Body of pancreas (tissue), 4 donors: ENCODE results near the gene CSPG5.

Experiments used
- CTCF ChIP-seq, 7 experiments: fragments of 450-650 bp in 4 of 7; fragments of 200-600 bp in 3 of 7; sonication (generic) in 3 of 7; IDR thresholded peaks; one replicate each; pipeline ENCODE4 v1.5.1; 2016 to 2019; ENCODE audit warnings: antibody characterized with exemption in 7 of 7
- POLR2A ChIP-seq, 3 donors: fragments of 450-650 bp; IDR thresholded peaks; one replicate each; pipeline ENCODE4 v1.6.1; 2016; ENCODE audit warnings: antibody characterized with exemption in 3 of 3, mild to moderate bottlenecking in 2 of 3

GRCh38 chr3:47580481-47580880 is 1.8 kb upstream of the CSPG5 start:
- no peak for TF ChIP-seq CTCF (IDR thresholded peaks at IDR 0.05)
- no peak for TF ChIP-seq POLR2A (IDR thresholded peaks at IDR 0.05)
